GM18868 (cell line): Measurements from ENCODE around the gene SLC4A1AP.

Source experiments
- ATAC-seq: cut with Tn5 transposase; IDR thresholded peaks from one replicate; pipeline ENCODE4 v1.9.1; 2021; ENCODE audit warnings: mild to moderate bottlenecking, moderate library complexity; ENCODE audit not compliant: unreplicated experiment

The SLC4A1AP gene

GRCh38 chr2:27702302-27702701 is 38.6 kb downstream of the SLC4A1AP start:
- no peak for ATAC-seq

GRCh38 chr2:27703638-27704341 is 40.1 kb downstream of the SLC4A1AP start:
- ATAC-seq = no peak

GRCh38 chr2:27704342-27704876 is 40.7 kb downstream of the SLC4A1AP start:
- no peak for ATAC-seq

GRCh38 chr2:27705851-27706622 is 42.3 kb downstream of the SLC4A1AP start:
- ATAC-seq = no peak

- ATAC-seq = no peak
Observed at GRCh38 chr2:27707462-27708256, 44.0 kb downstream of the SLC4A1AP start.

- no peak for ATAC-seq
Observed at GRCh38 chr2:27708257-27708654, 44.6 kb downstream of the SLC4A1AP start.

- ATAC-seq = no peak
Observed at GRCh38 chr2:27708666-27709065, 45.0 kb downstream of the SLC4A1AP start.

- ATAC-seq = no peak
Observed at GRCh38 chr2:27709326-27709725, 45.6 kb downstream of the SLC4A1AP start.

- ATAC-seq = no peak
Observed at GRCh38 chr2:27709960-27710575, 46.4 kb downstream of the SLC4A1AP start.

GRCh38 chr2:27710640-27711430 is 47.1 kb downstream of the SLC4A1AP start:
- no peak for ATAC-seq

- ATAC-seq = no peak
Observed at GRCh38 chr2:27711804-27712203, 48.1 kb downstream of the SLC4A1AP start.

GRCh38 chr2:27712522-27712921 is 48.8 kb downstream of the SLC4A1AP start:
- ATAC-seq = no peak

- ATAC-seq = no peak
Observed at GRCh38 chr2:27713201-27713600, 49.5 kb downstream of the SLC4A1AP start.

GRCh38 chr2:27714053-27714452 is 50.4 kb downstream of the SLC4A1AP start:
- no peak for ATAC-seq

- no peak for ATAC-seq
Observed at GRCh38 chr2:27714851-27715291, 51.2 kb downstream of the SLC4A1AP start.

- no peak for ATAC-seq
Observed at GRCh38 chr2:27715318-27716210, 51.9 kb downstream of the SLC4A1AP start.

- ATAC-seq = no peak
Observed at GRCh38 chr2:27716301-27717069, 52.8 kb downstream of the SLC4A1AP start.

- no peak for ATAC-seq
Observed at GRCh38 chr2:27717070-27717795, 53.5 kb downstream of the SLC4A1AP start.
